HL-60 (cell line): ENCODE measurements around the gene ITSN2.
"Not testable (repeated sequence)": the region's sequence is repeated elsewhere in the genome, so short reads cannot be mapped to it uniquely, and the experiment has no call there.

Experiments used
- DNase-seq, 2 experiments: peaks; one replicate each; pipeline ENCODE4 v3.0.0-alpha.2; 2010 to 2020; ENCODE audit warnings: low read depth in 1 of 2, low spot score in 1 of 2
- H3K27ac ChIP-seq: fragments of 250-450 bp; sonication (Bioruptor Pico); replicated peaks from 2 replicates; pipeline ENCODE4 v1.5.1; 2020; ENCODE audit warnings: mild to moderate bottlenecking, moderate library complexity
- H3K27me3 ChIP-seq: fragments of 250-450 bp; sonication (Bioruptor Pico); 2 replicates; pipeline ENCODE4 v1.5.1; 2021; ENCODE audit warnings: mild to moderate bottlenecking, moderate library complexity; ENCODE audit not compliant: insufficient read depth, poor library complexity, severe bottlenecking
- H3K4me3 ChIP-seq: replicated peaks from 2 replicates; pipeline ENCODE4 v1.5.1; 2011; ENCODE audit warnings: mild to moderate bottlenecking, control low read depth, low read length; ENCODE audit not compliant: insufficient read depth
- GABPA ChIP-seq: IDR thresholded peaks from 2 replicates; pipeline ENCODE4 v1.6.1; 2012; ENCODE audit warnings: low read depth
- POLR2AphosphoS5 ChIP-seq: IDR thresholded peaks from 2 replicates; pipeline ENCODE4 v1.6.1; 2012; ENCODE audit warnings: low read depth
- SPI1 ChIP-seq: IDR thresholded peaks from 2 replicates; pipeline ENCODE4 v1.6.1; 2012; ENCODE audit warnings: low read depth, mild to moderate bottlenecking, borderline replicate concordance
- TF ChIP-seq, protein P1 (sequence below): IDR thresholded peaks from 2 replicates; pipeline ENCODE4 v1.6.1; 2012; ENCODE audit warnings: low read depth; ENCODE audit not compliant: insufficient replicate concordance
- TF ChIP-seq, protein P2 (sequence below): IDR thresholded peaks from one replicate; pipeline ENCODE4 v1.5.1; 2011; ENCODE audit warnings: low read length, control low read depth, inconsistent platforms; ENCODE audit not compliant: insufficient read depth

ITSN2 gene

GRCh38 chr2:24339856-24340262, 20.5 kb downstream of the ITSN2 start:
- Histone ChIP-seq H3K4me3 (no peak overlapping the region), H3K27ac (no peak overlapping the region), H3K27me3 (no peaks in the 10 kb centered on the region)
- DNase-seq, result no peak
- TF ChIP-seq SPI1 (no peak), GABPA (no peak), POLR2AphosphoS5 (no peak)
- TF ChIP-seq, protein P1, sequence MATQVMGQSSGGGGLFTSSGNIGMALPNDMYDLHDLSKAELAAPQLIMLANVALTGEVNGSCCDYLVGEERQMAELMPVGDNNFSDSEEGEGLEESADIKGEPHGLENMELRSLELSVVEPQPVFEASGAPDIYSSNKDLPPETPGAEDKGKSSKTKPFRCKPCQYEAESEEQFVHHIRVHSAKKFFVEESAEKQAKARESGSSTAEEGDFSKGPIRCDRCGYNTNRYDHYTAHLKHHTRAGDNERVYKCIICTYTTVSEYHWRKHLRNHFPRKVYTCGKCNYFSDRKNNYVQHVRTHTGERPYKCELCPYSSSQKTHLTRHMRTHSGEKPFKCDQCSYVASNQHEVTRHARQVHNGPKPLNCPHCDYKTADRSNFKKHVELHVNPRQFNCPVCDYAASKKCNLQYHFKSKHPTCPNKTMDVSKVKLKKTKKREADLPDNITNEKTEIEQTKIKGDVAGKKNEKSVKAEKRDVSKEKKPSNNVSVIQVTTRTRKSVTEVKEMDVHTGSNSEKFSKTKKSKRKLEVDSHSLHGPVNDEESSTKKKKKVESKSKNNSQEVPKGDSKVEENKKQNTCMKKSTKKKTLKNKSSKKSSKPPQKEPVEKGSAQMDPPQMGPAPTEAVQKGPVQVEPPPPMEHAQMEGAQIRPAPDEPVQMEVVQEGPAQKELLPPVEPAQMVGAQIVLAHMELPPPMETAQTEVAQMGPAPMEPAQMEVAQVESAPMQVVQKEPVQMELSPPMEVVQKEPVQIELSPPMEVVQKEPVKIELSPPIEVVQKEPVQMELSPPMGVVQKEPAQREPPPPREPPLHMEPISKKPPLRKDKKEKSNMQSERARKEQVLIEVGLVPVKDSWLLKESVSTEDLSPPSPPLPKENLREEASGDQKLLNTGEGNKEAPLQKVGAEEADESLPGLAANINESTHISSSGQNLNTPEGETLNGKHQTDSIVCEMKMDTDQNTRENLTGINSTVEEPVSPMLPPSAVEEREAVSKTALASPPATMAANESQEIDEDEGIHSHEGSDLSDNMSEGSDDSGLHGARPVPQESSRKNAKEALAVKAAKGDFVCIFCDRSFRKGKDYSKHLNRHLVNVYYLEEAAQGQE, result no peak
- TF ChIP-seq, protein P2, sequence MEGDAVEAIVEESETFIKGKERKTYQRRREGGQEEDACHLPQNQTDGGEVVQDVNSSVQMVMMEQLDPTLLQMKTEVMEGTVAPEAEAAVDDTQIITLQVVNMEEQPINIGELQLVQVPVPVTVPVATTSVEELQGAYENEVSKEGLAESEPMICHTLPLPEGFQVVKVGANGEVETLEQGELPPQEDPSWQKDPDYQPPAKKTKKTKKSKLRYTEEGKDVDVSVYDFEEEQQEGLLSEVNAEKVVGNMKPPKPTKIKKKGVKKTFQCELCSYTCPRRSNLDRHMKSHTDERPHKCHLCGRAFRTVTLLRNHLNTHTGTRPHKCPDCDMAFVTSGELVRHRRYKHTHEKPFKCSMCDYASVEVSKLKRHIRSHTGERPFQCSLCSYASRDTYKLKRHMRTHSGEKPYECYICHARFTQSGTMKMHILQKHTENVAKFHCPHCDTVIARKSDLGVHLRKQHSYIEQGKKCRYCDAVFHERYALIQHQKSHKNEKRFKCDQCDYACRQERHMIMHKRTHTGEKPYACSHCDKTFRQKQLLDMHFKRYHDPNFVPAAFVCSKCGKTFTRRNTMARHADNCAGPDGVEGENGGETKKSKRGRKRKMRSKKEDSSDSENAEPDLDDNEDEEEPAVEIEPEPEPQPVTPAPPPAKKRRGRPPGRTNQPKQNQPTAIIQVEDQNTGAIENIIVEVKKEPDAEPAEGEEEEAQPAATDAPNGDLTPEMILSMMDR, result no peak

- H3K27me3 ChIP-seq, H3K4me3 ChIP-seq, H3K27ac ChIP-seq, DNase-seq: not testable (repeated sequence)
These were observed 21.2 kb downstream of the ITSN2 start for GRCh38 chr2:24339098-24339497.

- Histone ChIP-seq H3K27me3 (no peaks in the 10 kb centered on the region), H3K4me3 (no peak overlapping the region), H3K27ac (no peak overlapping the region)
- DNase-seq, result no peak
- TF ChIP-seq, protein P2, result no peak
- TF ChIP-seq, protein P1, result no peak
- TF ChIP-seq POLR2AphosphoS5 (no peak), SPI1 (no peak), GABPA (no peak)
These were observed 22.4 kb downstream of the ITSN2 start for GRCh38 chr2:24337890-24338289.

DNA sequence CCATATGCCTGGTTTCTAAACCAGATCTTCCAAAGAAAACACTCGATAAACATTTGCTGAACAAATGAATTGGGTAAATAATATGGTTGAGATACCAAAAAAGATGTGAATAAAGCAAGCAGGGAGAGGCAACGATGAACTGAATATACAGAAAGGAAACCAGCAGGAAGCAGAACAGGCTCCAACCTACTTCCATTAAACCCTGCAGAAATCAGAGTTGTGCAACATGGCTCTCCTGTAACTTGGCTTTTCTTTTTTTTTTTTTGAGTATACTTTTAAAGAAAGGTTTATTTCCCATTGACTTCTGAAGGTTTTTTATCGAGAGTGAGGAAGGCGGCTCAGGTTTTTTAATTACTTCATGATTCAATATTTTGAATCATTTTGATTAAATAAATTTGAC, 23.5 kb downstream of the ITSN2 start:
- Histone ChIP-seq H3K27me3 (no peaks in the 10 kb centered on the region), H3K4me3 (no peak overlapping the region), H3K27ac (no peak overlapping the region)
- TF ChIP-seq, protein P2, result no peak
- TF ChIP-seq, protein P1, result no peak
- TF ChIP-seq POLR2AphosphoS5 (no peak), SPI1 (no peak), GABPA (no peak)
- DNase-seq, result peak in 1 of 2 experiments; percentile 35
